ENCODE results near the gene RPL5. TPM values are rescaled to one million over a fixed set of nuclear protein-coding genes. Genes with fewer than 3 reads are reported as not detected.

Gene RPL5
- total and polyA plus RNA-seq, 8 donors: 595 to 1,336 (median 893) TPM

DNA sequence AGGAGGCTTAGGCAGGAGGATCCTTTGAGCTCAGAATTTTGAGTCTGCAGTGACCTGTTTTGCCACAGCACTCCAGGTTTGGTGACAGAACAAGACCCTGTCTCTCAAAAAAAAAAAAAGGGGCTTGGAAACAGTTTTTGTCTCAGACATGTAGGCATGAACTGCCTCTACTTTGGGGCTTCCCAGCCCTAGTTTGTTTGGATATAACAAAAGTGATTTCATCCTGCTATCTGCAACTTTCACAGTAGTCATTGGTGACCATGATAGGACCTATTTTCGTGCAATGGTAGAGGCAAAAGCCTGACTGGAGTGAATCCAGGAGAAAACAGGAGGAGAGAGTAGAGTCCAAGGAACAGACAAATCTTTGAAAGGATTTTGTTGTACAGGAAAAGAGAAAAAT is 26.6 kb upstream of the RPL5 start:
- WGBS, 2 donors: 84 to 94% methylated on average over 1 of the region's 1 CpG
- DNase-seq (no peak), FAIRE-seq (no peak), ATAC-seq (no peak)
- no peak overlapping the region for H3K4me3 ChIP-seq
- H3K36me3 ChIP-seq: no peaks in the 10 kb centered on the region
- intact Hi-C loops (cut with DNase I): no loop called here
- H3K27ac ChIP-seq: peak overlapping the region in 2 of 4 donors; percentile 37 to 41
- TF ChIP-seq, protein P1, sequence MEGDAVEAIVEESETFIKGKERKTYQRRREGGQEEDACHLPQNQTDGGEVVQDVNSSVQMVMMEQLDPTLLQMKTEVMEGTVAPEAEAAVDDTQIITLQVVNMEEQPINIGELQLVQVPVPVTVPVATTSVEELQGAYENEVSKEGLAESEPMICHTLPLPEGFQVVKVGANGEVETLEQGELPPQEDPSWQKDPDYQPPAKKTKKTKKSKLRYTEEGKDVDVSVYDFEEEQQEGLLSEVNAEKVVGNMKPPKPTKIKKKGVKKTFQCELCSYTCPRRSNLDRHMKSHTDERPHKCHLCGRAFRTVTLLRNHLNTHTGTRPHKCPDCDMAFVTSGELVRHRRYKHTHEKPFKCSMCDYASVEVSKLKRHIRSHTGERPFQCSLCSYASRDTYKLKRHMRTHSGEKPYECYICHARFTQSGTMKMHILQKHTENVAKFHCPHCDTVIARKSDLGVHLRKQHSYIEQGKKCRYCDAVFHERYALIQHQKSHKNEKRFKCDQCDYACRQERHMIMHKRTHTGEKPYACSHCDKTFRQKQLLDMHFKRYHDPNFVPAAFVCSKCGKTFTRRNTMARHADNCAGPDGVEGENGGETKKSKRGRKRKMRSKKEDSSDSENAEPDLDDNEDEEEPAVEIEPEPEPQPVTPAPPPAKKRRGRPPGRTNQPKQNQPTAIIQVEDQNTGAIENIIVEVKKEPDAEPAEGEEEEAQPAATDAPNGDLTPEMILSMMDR (IDR thresholded peaks at IDR 0.05): no peak
- H3K9me3 ChIP-seq: no peaks in the 10 kb centered on the region
- H3K4me1 ChIP-seq: peaks cover 0 to 8% (median 5%) of the 10 kb centered on the region in 3 donors
- H3K27me3 ChIP-seq: no peaks in the 10 kb centered on the region

DNA sequence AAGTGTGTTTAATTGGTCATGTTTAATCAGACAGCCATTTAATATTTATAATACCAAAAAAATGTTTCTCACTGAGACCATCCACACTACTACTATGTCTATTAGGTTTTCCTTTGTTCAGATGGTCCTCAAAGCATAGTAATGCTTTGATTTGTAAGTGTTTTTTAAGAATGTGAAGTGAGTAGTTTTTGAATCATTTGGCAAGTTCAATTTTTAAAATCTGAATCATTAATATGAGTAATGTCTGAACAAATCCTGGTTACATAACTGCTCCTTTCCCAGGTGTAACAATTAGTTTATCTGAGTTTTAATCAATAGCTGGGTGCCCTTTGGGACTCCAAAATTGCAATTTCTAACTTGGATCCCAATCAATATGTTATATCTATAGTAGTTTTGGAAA is 23.5 kb upstream of the RPL5 start:
- DNase-seq (no peak), ATAC-seq (no peak), FAIRE-seq (no peak)
- no peaks in the 10 kb centered on the region for H3K36me3 ChIP-seq
- TF ChIP-seq, protein P1 (IDR thresholded peaks at IDR 0.05): no peak
- no peak overlapping the region for H3K4me3 ChIP-seq
- H3K27me3 ChIP-seq: no peaks in the 10 kb centered on the region
- H3K9me3 ChIP-seq: no peaks in the 10 kb centered on the region
- H3K27ac ChIP-seq: no peak overlapping the region
- H3K4me1 ChIP-seq: peaks cover 0 to 8% (median 5%) of the 10 kb centered on the region in 3 donors
- intact Hi-C loops (cut with DNase I): loop anchor here in 1 of 3 donors (2.0 kb wide), 1 partner anchor 14 kb away; no protein-coding TSS in a partner anchor

DNA sequence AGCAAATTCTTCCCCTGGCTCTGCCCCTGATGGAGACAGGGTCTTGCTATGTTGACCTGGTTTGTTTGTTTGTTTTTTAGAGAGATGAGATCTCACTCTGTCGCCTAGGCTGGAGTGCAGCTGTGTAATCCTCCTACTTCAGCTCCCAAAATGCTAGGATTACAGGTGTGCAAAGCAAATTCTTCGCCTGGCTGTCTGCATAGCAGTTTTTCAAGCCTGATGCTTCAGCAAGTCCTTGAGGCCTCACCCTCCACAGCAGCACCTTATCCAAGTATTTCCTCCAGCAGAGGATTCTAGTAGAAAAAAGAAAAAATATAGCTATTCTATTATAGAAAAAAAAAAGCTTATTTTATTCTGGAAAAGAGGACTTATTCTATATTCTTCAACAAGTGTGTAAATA is 15.1 kb upstream of the RPL5 start:
- intact Hi-C loops (cut with DNase I): loop anchor here in 2 of 3 donors (5.0 to 10.0 kb wide), 2 partner anchors 62 to 64 kb away; no protein-coding TSS in a partner anchor
- no peak overlapping the region for H3K27ac ChIP-seq
- no peak overlapping the region for H3K4me3 ChIP-seq
- ATAC-seq (no peak), FAIRE-seq (no peak), DNase-seq (no peak)
- no peaks in the 10 kb centered on the region for H3K36me3 ChIP-seq
- H3K9me3 ChIP-seq: no peaks in the 10 kb centered on the region
- H3K27me3 ChIP-seq: no peaks in the 10 kb centered on the region
- 71 to 89% methylated on average over 2 of the region's 2 CpGs for WGBS, 2 donors
- TF ChIP-seq, protein P1 (IDR thresholded peaks at IDR 0.05): no peak
- no peaks in the 10 kb centered on the region for H3K4me1 ChIP-seq

DNA sequence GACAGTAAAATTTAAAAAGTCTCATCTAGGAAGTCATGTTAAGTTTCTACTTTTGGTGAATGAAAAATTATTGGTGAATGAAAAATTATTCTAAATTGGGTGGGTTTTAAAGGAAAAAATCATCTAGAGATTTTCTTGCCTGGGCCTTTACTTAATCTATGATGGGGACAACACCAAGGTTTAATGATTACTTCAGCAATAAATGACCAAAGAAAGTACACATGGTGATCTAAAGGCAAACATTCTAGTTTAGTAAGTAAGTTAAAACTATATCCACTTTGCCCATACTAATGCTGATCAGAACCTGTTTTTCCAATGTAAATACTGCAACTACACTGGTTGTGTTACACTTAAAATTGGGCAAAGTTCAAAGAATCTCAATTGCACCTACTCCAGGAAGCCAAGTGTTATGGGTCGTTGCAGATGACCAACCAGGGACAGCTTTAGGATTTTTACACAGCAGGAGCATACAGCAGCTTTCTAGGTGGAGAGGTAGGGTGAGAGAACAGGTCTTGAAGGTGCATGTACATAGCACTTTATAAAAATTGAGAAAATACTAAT is 14.6 kb upstream of the RPL5 start:
- DNase-seq (no peak), FAIRE-seq (peak; percentile 72), ATAC-seq (peak; percentile 22 to 54 (median 41))
- H3K27me3 ChIP-seq: no peaks in the 10 kb centered on the region
- H3K27ac ChIP-seq: no peak overlapping the region
- H3K4me3 ChIP-seq: no peak overlapping the region
- no peaks in the 10 kb centered on the region for H3K36me3 ChIP-seq
- no peaks in the 10 kb centered on the region for H3K4me1 ChIP-seq
- TF ChIP-seq, protein P1 (IDR thresholded peaks at IDR 0.05): no peak
- intact Hi-C loops (cut with DNase I): loop anchor here in 2 of 3 donors (5.0 to 10.0 kb wide), 2 partner anchors 62 to 65 kb away; no protein-coding TSS in a partner anchor
- 13 to 21% methylated on average over 1 of the region's 1 CpG for WGBS, 2 donors
- H3K9me3 ChIP-seq: no peaks in the 10 kb centered on the region
